PFSK-1 (cell line): ENCODE data around the gene COX6B2.

Source experiments
- FOXP2 ChIP-seq: optimal IDR thresholded peaks from 2 replicates; pipeline ENCODE3; 2011; ENCODE audit warnings: borderline replicate concordance, control low read depth, inconsistent platforms; ENCODE audit not compliant: insufficient read depth; ENCODE audit errors: extremely low read length, extremely low read depth
- POLR2AphosphoS5 ChIP-seq: IDR thresholded peaks from 2 replicates; pipeline ENCODE4 v1.6.1; 2012; ENCODE audit warnings: low read depth, mild to moderate bottlenecking, control low read depth, low read length, moderate library complexity
- SIN3A ChIP-seq: IDR thresholded peaks from 2 replicates; pipeline ENCODE4 v1.6.1; 2012; ENCODE audit warnings: mild to moderate bottlenecking, low read length, moderate library complexity, borderline replicate concordance; ENCODE audit not compliant: insufficient read depth
- TAF1 ChIP-seq: IDR thresholded peaks from 2 replicates; pipeline ENCODE4 v1.6.1; 2012; ENCODE audit warnings: low read length, control low read depth, borderline replicate concordance; ENCODE audit not compliant: insufficient read depth

- TF ChIP-seq POLR2AphosphoS5, result no peak
- TF ChIP-seq TAF1, result no peak
- no peak for TF ChIP-seq SIN3A
- no peak for TF ChIP-seq FOXP2
Measured at GRCh38 chr19:55376241-55376933, 21.9 kb upstream of the COX6B2 start, which contains the start of gene TMEM190.
